ENCODE data around the gene CNDP2.

CNDP2 gene

DNA sequence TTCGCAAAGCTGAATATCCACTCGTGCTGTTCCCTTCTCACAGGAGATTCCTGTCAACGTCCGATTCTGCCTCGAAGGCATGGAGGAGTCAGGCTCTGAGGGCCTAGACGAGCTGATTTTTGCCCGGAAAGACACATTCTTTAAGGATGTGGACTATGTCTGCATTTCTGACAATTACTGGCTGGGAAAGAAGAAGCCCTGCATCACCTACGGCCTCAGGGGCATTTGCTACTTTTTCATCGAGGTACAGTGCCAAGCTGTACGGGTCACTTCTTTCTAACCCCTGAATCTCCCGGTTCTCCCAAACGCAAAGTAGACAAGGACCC is 14.6 kb downstream of the CNDP2 start:
- Histone ChIP-seq H3K27ac (ENCODE audit: low read length) (no peak overlapping the region), H3K4me2 (ENCODE audit: low read depth, low read length) (no peak overlapping the region), H3K36me3 (replicated peaks; ENCODE audit: insufficient read depth, low read length) (peaks cover 16% of the 10 kb centered on the region), H3K9ac (ENCODE audit: low read length) (no peak overlapping the region), H3F3A (ENCODE audit: insufficient read depth, low read length) (no peaks in the 10 kb centered on the region), H3K9me3 (replicated peaks; ENCODE audit: insufficient read depth, low read length) (no peaks in the 10 kb centered on the region), H3K27me3 (replicated peaks; ENCODE audit: insufficient read depth, low read length) (no peaks in the 10 kb centered on the region), H4K20me1 (ENCODE audit: insufficient read depth, low read length) (no peaks in the 10 kb centered on the region), H3K9me2 (replicated peaks; ENCODE audit: insufficient read depth, low read length) (no peaks in the 10 kb centered on the region), H3K4me1 (ENCODE audit: low read length) (no peaks in the 10 kb centered on the region), H3K79me2 (ENCODE audit: low read length) (peaks cover 92% of the 10 kb centered on the region), H3K4me3 (ENCODE audit: low read length) (no peak overlapping the region), H2AFZ (ENCODE audit: low read length) (no peak overlapping the region)
- TF ChIP-seq, protein P1, sequence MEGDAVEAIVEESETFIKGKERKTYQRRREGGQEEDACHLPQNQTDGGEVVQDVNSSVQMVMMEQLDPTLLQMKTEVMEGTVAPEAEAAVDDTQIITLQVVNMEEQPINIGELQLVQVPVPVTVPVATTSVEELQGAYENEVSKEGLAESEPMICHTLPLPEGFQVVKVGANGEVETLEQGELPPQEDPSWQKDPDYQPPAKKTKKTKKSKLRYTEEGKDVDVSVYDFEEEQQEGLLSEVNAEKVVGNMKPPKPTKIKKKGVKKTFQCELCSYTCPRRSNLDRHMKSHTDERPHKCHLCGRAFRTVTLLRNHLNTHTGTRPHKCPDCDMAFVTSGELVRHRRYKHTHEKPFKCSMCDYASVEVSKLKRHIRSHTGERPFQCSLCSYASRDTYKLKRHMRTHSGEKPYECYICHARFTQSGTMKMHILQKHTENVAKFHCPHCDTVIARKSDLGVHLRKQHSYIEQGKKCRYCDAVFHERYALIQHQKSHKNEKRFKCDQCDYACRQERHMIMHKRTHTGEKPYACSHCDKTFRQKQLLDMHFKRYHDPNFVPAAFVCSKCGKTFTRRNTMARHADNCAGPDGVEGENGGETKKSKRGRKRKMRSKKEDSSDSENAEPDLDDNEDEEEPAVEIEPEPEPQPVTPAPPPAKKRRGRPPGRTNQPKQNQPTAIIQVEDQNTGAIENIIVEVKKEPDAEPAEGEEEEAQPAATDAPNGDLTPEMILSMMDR (IDR thresholded peaks at IDR 0.05; ENCODE audit: low read length): no peak
- TF ChIP-seq EZH2 (optimal IDR thresholded peaks at IDR 0.05; ENCODE audit: low read depth, low read length): no peak
- DNase-seq: no peak

DNA sequence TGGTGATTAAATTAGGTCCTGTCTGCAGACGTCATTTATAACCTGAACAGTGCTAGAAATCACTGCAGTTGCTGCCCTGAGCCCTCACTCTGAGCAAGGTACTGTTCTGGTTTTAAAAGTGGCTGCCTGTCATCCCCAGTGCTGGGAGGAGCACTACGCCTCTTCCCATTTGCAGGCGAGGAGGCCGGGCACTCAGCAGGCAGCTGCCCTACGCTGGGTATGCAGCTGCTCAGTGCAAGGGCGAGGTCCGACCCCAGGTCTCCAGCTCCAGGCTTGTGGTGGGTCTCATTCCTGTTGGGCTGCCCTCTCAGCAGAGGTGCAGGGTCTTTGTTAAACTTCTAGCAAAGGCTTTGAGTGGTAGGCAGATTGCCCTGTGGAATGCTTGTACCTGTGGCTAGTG is 15.7 kb downstream of the CNDP2 start:
- Histone ChIP-seq H3K4me3 (ENCODE audit: low read length) (no peak overlapping the region), H4K20me1 (ENCODE audit: insufficient read depth, low read length) (no peaks in the 10 kb centered on the region), H3K27me3 (replicated peaks; ENCODE audit: insufficient read depth, low read length) (no peaks in the 10 kb centered on the region), H3K4me2 (ENCODE audit: low read depth, low read length) (no peak overlapping the region), H3K9ac (ENCODE audit: low read length) (no peak overlapping the region), H3K9me2 (replicated peaks; ENCODE audit: insufficient read depth, low read length) (no peaks in the 10 kb centered on the region), H3K36me3 (replicated peaks; ENCODE audit: insufficient read depth, low read length) (peaks cover 16% of the 10 kb centered on the region), H3K4me1 (ENCODE audit: low read length) (no peaks in the 10 kb centered on the region), H3K27ac (ENCODE audit: low read length) (no peak overlapping the region), H3K9me3 (replicated peaks; ENCODE audit: insufficient read depth, low read length) (no peaks in the 10 kb centered on the region), H3F3A (ENCODE audit: insufficient read depth, low read length) (no peaks in the 10 kb centered on the region), H2AFZ (ENCODE audit: low read length) (no peak overlapping the region), H3K79me2 (ENCODE audit: low read length) (peaks cover 85% of the 10 kb centered on the region)
- no peak for DNase-seq
- TF ChIP-seq EZH2 (optimal IDR thresholded peaks at IDR 0.05; ENCODE audit: low read depth, low read length): no peak
- TF ChIP-seq, protein P1 (IDR thresholded peaks at IDR 0.05; ENCODE audit: low read length): no peak
- TF ChIP-seq EZH2phosphoT487 (IDR thresholded peaks at IDR 0.05; ENCODE audit: low read length): no peak

DNA sequence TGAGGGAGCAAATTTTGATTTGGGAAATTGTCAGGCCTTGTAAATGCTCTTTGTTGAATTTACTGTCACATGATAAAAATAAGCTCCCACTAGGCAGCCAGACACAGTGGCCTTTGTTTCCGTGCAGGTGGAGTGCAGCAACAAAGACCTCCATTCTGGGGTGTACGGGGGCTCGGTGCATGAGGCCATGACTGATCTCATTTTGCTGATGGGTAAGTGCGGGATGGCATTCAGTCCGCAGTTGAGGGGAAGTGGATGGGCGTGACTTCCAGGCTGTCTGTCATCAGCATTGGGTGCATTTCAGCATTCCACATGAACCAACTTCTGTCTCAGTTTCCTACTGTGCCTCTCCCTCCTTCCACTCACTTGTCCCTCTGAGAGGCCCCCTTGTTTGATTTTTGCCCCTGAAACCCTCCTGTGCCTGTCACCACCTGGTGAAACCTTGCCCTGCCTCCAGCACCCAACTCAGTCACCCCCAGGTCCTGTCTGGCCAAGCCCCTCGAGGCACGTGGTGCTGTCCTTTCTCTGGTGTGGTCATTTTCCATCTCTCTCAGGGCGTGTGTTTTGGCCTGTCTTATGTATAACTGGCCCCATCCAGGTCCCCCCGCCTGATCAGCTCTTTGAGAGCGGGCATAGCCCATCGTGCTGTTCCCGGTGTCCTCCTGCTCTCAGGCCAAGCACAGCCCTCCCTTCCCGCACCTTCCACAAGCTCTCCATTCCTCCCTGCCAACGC is 16.3 kb downstream of the CNDP2 start:
- TF ChIP-seq, protein P1 (IDR thresholded peaks at IDR 0.05; ENCODE audit: low read length): no peak
- TF ChIP-seq EZH2 (optimal IDR thresholded peaks at IDR 0.05; ENCODE audit: low read depth, low read length): no peak
- no peak for TF ChIP-seq EZH2phosphoT487 (IDR thresholded peaks at IDR 0.05; ENCODE audit: low read length)
- no peak overlapping the region for H3K4me3 ChIP-seq (ENCODE audit: low read length)
- H4K20me1 ChIP-seq (ENCODE audit: insufficient read depth, low read length): no peaks in the 10 kb centered on the region
- no peak overlapping the region for H3K9ac ChIP-seq (ENCODE audit: low read length)
- H3K9me3 ChIP-seq (replicated peaks; ENCODE audit: insufficient read depth, low read length): no peaks in the 10 kb centered on the region
- no peak overlapping the region for H2AFZ ChIP-seq (ENCODE audit: low read length)
- H3F3A ChIP-seq (ENCODE audit: insufficient read depth, low read length): no peaks in the 10 kb centered on the region
- no peak for DNase-seq
- H3K36me3 ChIP-seq (replicated peaks; ENCODE audit: insufficient read depth, low read length): peaks cover 16% of the 10 kb centered on the region
- no peak overlapping the region for H3K4me2 ChIP-seq (ENCODE audit: low read depth, low read length)
- H3K27ac ChIP-seq (ENCODE audit: low read length): no peak overlapping the region
- no peaks in the 10 kb centered on the region for H3K9me2 ChIP-seq (replicated peaks; ENCODE audit: insufficient read depth, low read length)
- H3K4me1 ChIP-seq (ENCODE audit: low read length): no peaks in the 10 kb centered on the region
- peaks cover 78% of the 10 kb centered on the region for H3K79me2 ChIP-seq (ENCODE audit: low read length)
- no peaks in the 10 kb centered on the region for H3K27me3 ChIP-seq (replicated peaks; ENCODE audit: insufficient read depth, low read length)

Data from MM.1S (cell line).